Amygdala (tissue), 56 donors: ENCODE measurements around the gene HLA-DQA1.
"Not testable (repeated sequence)": the region's sequence is repeated elsewhere in the genome, so short reads cannot be mapped to it uniquely, and the experiment has no call there.

ENCODE experiments used
- DNase-seq, 56 donors: peaks; one replicate each; lab custom pipeline; 2025; lab: John Stamatoyannopoulos, UW

HLA-DQA1 gene

GRCh38 chr6:32621372-32621771, 15.8 kb upstream of the HLA-DQA1 start:
- DNase-seq, result no peak

DNA sequence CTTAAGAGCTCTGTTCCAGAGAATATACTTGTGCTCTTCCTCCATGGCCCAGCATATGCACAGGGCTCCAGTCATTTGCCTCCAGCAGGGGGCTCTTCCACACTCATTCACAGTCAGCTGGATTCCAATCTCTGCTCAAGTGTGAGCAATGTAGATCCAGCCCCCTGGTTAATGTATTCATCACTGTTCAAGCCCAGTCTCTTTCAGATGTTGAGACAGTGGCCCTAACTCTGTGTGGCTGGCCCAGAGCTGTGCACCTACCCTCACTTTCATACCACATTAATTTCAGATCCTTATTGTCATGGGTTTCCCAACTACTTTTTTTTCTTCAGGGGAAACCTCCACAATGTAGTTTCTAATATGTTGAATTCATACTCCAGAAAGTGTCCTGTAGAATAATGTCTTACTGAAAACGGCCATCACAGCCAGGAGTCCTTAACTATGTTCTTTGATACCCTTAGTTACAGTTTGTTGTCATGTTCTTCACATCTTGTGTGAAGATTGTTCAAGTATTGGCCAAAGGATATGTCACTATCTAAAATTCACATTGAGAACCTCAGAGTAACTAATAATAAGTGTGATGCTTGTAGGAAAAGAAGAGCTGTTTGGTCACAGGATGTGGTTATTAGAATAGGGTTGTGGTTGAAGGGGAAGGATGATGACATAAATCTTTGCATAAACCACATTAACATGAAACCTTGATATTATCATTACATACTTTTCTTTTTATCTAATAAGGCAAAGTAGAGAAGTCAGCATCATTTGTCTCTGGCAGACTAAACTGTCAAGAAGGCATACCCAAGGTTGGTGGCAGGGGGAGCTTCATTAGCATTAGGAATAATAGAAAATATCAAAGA, 14.4 kb upstream of the HLA-DQA1 start:
- DNase-seq, result peak in 1 of 56 donors; percentile 20

GRCh38 chr6:32623693-32624092, 13.5 kb upstream of the HLA-DQA1 start:
- DNase-seq, result no peak

DNA sequence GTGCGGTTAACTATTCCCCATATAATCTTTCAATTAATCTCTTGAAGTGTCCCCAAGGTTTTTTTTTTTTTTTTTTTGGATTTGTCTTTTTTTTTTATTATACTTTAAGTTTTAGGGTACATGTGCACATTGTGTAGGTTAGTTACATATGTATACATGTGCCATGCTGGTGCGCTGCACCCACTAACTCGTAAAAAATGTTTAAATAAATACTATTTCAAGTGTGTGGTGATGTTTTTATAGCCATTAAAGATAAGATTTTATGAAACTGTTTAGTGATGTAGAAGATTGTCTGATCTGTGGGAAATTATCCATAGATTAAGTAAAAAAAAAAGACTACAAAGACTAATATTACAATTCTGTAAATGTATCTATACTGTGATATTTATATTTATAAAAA, 12.6 kb upstream of the HLA-DQA1 start:
- no peak for DNase-seq

DNA sequence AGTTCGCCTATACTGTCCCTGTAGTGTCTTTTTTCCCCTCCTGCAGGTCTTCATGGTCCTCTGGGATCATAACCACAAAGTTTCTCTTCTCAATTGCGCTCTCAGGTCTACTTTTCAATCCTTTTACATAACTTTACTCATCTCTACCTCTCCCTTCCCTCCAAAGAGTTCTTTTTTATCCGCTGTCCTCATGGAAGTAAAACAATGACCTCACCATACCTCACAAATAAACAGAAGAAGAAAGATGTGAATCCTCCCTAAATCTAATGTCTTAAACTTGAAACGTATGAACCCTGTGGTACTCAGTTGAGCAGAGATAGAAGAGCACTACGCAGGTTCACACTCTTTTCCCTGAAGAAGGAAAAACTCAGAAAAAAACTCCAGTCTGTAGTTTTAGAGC, 12.1 kb upstream of the HLA-DQA1 start:
- no peak for DNase-seq

- no peak for DNase-seq
Measured at GRCh38 chr6:32627249-32627648, 10.0 kb upstream of the HLA-DQA1 start.

- DNase-seq, result peak in 1 of 56 donors; percentile 1
Measured at GRCh38 chr6:32627831-32628230, 9.4 kb upstream of the HLA-DQA1 start.

DNA sequence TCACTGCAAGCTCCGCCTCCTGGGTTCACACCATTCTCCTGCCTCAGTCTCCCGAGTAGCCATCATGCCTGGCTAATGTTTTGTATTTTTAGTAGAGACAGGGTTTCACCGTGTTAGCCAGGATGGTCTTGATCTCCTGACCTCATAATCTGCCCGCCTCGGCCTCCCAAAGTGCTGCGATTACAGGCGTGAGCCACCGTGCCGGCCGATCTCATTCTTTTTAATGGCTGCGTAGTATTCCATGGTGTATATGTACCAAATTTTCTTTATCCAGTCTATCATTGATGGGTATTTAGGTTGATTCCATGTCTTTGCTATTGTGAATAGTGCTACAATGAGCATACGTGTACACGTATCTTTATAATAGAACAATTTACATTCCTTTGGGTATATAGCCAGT, 7.4 kb upstream of the HLA-DQA1 start:
- not testable (repeated sequence) for DNase-seq

GRCh38 chr6:32635526-32636123, 1.6 kb upstream of the HLA-DQA1 start:
- no peak for DNase-seq

DNA sequence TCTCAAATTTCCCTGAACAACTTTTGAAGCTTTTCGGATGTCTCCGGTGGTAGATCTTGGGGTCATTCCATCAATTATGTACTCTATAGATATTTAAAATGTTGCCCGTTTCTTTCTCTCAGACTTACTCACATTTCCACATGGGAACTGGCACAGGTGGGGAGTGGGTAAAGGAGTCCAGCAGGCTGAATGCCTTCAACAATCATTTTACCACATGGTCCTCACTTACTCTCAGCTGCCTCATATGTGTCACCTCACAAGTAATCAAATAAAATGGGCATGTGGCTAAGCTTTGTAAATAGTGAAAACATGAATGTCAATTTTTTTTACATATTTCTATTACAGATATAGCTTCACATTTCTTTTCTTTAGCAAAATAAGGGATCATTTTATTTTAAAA, 677 bp downstream of the HLA-DQA1 start:
- no peak for DNase-seq

- DNase-seq, result no peak
Measured at GRCh38 chr6:32638532-32639219, 1.5 kb downstream of the HLA-DQA1 start.

DNA sequence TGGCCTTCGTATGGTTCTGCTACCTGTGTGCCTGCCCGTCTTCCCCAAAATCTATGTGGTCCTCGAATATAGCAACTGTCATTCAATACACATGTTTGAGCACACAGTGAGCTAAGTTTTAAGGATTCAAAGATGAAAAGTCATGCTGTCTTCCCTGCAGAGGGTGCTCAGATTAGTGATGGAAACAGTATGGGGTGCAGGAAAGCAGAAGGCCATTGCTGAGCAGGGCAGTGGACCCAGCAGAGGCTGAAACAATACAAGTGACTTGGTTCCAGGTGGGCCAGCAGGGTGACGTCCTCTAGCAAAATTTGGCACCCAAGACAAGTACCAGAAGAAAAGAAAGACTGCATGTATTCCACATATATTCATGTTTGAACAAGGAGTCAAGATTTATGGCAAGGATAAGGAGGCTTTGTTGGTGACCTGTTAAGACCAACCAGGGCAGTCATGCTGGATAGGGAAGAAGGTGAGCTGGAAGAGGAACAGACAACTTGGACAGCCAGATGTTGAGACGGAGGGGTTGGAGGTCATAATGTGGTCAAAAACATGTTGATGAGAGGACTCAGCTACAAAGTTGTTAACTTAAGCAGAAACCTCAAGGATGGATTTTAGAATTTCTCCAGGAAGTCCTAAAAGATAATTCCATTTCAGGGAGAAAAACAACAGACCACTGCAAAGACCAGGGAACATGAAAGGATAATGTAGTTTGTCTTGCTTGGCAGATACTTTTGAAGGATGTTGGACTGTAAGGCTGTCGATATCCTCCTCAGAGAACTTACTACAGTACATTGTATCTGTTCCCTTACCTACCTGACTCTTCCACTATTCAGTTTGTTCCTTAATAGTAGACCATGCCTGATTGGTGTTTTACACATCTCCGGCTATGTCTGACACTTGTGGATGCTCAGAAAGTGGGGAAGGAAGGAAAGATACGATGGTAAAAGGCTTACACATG, 2.5 kb downstream of the HLA-DQA1 start:
- no peak for DNase-seq

DNA sequence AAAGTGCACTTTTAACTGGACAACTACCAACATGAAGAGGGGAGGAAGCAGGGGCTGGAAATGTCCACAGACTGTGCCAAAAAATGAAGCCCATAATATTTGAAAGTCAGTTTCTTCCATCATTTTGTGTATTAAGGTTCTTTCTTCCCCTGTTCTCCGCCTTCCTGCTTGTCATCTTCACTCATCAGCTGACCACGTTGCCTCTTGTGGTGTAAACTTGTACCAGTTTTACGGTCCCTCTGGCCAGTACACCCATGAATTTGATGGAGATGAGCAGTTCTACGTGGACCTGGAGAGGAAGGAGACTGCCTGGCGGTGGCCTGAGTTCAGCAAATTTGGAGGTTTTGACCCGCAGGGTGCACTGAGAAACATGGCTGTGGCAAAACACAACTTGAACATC, 3.9 kb downstream of the HLA-DQA1 start:
- DNase-seq, result no peak

- DNase-seq, result not testable (repeated sequence)
Measured at GRCh38 chr6:32641785-32642719, 4.8 kb downstream of the HLA-DQA1 start.

- DNase-seq, result no peak
Measured at GRCh38 chr6:32642720-32643106, 5.5 kb downstream of the HLA-DQA1 start.

GRCh38 chr6:32643904-32644303, 6.7 kb downstream of the HLA-DQA1 start:
- no peak for DNase-seq

DNA sequence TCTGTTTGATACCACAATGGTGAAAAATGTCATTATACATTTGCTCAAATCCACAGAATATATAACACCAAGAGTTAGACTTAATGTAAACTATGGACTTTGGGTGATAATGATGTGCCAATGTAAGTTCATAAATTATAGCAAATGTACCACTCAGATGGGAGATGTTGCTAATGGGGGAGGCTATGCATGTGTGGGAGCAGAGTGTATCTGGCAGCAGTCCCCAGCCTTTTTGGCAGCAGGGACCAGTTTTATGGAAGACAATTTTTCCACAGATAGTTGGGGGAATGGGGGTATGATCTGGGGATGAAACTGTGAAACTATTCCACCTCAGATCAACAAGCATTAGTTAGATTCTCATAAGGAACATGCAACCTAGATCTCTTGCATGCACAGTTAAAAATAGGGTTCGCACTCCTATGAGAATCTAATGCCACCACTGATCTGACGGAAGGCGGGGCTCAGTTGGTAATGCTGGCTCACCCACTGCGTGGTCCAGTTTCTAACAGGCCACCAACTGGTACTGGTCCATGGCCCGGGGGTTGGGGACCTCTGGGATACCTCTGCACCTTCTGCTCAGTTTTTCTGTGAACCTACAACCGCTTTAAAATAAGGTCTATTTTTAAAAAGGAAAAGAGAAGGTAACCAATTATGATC, 8.0 kb downstream of the HLA-DQA1 start:
- no peak for DNase-seq

GRCh38 chr6:32655203-32655710, 18.1 kb downstream of the HLA-DQA1 start:
- DNase-seq, result no peak

DNA sequence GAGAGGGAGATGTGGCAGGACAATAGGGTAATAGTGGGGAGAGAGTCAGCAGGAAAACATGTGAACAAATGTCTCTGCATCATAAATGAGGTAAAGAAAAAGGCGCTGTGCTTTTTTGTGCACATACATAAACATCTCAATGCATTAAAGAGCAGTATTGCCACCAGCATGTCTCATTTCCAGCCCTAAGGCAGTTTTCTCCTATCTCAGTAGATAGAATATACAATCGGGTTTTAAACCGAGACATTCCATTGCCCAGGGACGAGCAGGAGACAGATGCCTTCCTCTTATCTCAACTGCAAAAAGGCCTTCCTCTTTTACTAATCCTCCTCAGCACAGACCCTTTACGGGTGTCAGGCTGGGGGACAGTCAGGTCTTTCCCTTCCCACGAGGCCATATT, 20.1 kb downstream of the HLA-DQA1 start:
- DNase-seq, result not testable (repeated sequence)
